GM19468 (cell line): ENCODE data around the gene MRPS18A.

Source experiments
- ATAC-seq: cut with Tn5 transposase; IDR thresholded peaks from one replicate; pipeline ENCODE4 v1.9.1; 2021; ENCODE audit warnings: mild to moderate bottlenecking, moderate library complexity, moderate number of reproducible peaks; ENCODE audit not compliant: unreplicated experiment; ENCODE audit errors: extremely low read depth

The MRPS18A gene

DNA sequence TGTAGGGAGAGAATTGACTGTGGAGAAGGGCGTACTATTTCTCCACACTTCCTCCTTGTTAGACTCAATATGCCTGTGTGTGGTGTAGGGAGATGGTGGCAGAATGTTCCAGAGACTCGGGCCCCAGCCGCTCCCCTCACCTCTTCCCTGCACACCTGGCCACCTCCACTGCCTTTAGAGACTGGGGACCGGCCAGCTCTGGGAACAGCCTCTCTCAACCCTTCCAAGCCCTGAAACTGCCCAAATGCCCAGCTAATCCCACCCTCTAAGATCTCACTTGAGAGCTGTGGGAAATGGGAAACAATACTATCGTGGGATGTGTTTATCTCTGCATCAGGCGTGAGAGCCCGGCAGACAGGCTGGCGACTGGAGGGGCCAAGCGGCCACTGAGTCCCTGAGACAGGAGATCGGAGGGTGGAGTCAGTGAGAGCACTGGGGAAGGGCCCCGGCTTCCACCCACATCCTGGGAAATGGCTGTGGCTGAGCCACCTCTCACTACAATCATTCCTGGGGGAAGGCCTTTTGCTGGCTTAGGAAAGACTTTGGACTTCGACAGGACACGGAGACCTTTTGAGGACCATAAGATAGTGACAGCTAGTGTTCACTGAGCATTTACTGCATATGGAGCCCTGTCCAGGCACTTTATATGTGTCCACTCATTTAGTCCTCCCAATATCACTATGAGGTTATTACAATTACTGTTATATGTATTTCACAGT lies 31.0 kb upstream of the MRPS18A start:
- ATAC-seq: no peak

DNA sequence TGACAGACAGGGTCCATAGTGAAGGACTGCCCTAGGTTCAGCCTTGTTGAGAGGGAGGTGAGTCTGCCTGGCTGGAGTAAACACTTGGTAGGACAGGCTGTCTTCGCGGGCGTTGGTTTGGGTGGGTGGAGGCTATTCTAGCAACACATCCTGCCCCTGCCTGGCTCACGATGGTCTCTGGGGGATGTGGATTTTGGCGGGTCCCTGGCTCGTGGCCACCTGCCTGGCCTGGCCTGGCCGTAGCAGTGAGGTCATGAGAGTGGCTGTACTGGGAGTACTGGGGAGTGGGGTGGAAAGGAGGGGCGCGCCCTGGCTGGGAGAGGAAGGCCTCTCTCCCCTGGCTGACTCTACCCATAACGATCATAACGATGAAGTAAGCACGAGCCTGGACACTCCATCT lies 30.2 kb upstream of the MRPS18A start:
- ATAC-seq: no peak

DNA sequence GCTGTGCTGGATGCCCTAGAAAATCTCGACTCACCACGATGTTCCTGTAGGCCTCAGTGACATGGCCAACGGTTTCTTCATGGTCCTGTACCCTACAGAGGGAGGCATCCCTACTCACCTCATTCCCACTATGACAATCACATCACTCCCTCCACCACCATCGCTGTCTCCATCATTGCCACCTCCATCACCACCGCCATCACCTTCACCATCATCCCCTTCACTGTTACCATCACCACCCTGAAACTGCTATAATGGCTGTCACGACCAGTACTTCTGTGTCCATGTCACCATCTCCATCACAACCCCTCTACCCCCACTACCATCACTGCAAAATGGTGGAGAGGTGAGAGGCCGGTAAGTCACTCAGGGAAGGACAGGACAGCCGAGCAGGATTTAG lies 29.8 kb upstream of the MRPS18A start:
- ATAC-seq: no peak

DNA sequence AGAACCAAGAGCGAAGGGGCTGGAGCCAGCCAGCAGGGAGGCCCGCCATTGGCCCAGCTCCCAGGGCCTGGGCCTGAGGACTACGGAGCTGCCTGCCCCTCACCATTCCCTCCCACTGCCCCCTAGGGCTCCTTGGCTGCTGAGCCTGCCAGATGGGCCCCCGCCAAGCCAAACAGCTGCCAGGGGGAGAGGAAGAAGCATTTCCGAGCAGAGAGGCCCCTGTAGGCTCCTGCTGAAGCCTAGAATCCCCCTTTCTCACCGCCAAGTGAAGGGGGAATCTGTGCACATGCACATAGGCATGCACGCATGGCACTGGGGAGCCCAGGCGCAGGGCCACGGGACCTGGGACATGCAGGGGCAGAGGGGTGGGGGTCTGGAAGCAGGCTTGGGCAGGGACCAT lies 28.5 kb upstream of the MRPS18A start:
- ATAC-seq: no peak

DNA sequence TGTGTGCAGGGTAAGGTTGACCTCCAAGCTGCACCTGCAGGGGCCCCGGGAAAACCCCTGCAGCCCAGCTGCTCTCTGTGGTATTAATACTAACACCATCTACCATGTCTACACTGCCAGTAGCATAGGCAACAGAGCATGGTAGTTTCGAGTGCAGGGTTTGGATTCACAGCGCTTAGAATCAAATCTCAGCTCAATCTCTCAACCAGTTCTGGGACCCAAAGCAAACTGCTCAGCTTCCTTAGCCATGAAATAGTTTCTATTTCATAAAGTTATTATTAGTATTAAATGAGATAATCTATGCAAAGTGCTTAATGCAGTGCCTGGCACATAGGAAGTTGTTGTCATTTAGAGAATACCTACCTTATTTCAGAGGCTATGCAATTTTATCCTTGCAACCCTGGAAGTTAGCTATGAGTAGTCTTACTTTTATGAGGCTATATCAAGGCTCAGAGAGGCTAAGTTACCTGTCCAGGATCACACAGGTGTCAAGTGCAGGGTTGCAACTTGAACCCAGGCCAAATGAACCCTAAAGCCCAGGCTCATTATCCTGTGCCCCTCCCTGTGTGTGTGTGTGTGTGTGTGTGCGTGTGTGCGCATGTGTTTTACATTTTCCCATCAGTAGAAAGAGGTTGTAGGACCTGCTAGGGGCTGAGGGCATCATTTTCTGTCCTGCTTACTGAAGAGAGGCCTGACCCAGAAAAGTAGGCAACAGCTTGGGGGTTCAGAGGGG lies 27.6 kb upstream of the MRPS18A start:
- ATAC-seq: peak; percentile 85

DNA sequence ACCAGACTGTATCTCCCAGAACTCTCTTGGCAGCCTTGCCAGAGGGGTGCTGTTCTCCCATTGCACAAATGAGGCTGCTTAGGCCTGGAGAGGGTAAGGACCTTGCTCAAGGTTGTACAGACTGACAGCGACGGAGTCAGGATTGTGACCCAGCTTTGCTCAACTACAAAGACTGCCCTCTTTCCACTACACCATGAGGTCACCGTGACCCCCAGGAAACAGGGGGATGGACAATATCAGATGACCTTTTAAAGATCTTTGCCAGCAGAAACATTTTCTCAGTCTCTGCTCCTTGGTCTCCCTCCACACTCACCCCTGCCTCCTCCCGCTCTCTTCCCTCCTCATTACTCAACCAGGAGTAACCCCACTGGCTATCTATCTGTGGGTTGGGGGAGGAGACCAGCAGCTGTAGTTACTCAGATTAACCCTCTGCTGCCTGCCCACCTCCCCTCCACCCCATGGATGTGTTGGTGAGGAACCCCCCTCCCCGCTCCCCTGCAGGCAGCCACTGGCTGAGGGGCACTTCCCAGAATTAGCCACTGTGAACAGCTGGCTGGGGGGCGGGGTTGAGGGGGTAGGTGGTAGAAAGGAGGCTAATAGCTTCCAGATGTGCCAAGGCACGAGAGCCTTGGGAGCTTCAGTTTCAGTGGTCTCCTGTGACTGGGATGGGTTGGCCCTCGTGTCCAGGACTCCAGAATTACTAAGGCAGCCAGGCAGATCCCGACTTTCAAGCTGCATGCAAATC lies 26.9 kb upstream of the MRPS18A start:
- ATAC-seq: no peak

DNA sequence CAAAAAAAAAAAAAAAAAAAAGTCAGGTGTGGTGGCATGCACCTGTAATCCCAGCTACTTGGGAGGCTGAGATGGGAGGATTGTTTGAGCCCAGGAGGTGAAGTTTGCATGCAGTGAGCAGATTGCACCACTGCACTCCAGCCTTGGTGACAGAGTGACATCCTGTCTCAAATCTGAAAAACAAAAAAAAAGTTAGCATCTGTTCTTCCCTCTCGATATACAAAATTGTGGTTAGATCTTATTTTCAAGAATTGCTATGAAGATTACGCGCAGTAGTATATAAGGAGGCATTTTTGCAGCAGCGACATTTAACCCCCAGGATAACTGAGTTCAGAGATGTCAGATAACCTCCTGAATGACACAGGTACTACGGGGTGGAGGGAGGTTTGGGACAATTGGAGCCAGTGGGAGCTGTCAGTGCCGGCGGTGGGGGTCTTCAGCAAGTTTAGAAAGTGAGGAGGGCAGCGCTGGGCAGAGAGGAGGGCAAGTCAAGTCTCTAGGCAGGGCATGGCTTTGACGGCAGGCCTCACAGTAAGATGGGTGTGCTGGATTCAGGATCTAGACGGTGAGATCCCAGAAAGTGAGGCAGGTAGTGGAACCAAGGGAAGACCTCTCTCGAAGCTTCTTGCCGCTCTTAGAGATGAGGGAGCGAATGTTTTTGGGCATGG lies 26.2 kb upstream of the MRPS18A start:
- ATAC-seq: no peak

DNA sequence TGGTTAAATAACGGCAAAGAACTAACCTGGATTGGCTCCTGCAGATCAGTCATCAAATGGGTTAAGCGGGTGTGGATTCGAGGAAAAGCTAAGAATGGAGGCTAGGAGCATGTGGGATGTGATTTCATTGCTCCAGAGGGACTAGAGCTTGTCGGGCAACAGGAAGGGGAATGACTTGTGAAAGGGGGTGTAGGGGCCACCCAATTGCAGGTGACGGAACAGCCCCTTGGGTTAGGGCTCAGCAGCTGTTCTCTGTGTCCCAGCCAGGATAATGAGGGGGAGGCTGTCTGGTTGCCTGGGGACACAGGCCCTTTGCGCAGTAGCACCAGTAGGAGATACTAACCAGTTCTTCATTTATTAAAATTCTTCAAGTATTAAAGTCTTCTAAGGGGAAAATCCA lies 25.0 kb upstream of the MRPS18A start:
- ATAC-seq: no peak

DNA sequence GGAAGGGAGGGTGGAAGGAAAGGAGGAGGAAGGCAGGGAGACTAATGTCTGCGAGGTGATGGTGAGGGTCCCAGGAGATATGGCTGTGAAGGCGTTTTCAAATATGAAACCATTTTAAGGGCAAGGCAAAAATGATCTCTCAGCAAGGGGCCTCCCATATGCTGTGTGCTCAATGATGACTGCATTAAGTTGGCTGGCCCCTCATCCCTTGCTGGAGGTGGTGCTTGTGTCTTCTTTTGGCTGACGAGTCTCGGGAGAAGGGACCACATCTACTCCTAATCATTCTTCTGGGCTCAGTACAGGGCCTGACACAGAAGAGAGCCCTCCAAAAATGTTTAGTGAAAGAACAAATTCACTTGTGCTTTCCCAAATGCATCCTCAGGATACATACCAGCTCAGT lies 23.0 kb upstream of the MRPS18A start:
- no peak for ATAC-seq

DNA sequence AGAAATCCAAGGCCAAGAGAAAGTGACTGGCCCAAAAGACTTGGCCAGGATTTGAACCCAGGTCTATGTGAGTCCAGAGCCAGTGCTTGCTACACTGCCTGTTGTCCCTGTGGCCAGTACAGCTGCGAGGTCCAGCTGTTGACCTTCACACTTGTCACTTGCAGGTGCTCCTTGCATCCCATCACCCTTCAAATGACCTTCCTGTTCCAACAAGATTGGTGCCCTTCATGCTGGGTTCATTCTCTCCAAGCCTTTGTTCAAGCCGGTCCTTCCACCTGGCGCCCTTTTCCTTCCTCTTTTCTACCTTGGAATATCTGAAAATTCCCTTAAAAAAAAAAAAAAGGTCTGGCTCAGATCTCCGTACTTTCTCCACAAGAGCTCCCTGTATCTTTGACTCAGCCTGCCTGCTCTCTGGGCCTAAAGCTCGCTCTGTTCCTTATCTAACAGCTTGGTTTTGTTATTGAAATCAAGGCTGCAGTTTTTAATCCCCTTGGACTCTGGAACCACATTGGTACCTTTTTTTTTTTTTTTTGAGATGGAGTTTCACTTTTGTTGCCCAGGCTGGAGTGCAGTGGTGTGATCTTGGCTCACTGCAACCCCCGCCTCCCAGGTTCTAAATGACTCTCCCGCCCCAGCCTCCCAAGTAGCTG lies 22.2 kb upstream of the MRPS18A start:
- no peak for ATAC-seq

DNA sequence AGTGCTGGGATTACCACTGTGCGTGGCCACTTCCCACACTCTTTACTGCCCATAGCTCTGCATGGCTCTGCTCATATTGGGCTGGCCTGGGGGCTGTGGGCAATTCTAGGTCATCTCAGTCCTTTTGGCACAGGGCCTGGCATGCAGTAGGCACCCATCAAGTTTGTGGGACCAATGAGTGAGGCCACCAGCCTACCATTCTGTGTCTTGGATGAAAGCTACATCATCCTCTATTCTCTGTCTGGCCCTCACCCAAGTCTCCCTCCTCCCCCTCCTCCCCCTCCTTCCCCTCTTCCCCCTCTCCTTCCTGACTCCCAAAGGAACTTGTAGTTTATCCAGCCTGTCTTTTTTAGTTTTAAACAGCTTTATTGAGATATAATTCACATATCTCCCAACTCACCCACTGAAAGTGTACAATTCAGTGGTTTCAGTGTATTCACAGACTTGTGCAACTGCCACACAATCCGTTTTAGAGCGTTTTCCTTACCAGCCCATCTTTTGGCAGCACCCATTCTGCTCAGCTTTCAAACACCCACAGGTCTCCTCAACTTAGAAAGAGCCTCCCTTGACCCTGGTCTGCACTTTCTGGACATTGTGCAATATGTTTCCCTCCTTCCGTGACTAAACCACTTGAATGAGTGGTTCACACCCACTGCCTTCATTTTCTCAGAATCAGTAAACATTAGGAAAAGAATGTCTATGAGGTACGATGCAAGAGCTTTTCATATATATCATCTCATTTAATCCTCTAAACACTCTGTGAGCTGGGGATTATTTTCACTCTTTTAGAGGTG lies 21.5 kb upstream of the MRPS18A start:
- no peak for ATAC-seq

DNA sequence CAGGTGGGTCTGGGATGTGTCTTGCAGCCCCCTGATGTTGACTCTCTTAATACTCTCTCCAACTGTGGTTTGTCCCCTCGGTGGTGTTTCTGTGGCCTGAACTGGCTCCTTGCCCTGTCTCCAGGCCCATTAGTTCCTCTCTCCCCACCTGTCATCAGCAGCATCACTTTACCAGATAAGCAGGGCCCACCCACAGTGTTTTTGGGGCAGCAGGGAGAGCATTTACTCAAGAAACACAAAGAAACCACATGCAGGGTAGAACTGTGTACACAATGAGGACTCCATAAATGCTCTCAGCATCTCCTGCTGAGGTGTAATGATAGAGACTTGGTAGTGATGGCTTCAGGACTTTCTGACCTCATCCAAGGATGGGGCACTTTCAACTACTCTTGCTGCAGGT lies 20.2 kb upstream of the MRPS18A start:
- ATAC-seq: no peak

DNA sequence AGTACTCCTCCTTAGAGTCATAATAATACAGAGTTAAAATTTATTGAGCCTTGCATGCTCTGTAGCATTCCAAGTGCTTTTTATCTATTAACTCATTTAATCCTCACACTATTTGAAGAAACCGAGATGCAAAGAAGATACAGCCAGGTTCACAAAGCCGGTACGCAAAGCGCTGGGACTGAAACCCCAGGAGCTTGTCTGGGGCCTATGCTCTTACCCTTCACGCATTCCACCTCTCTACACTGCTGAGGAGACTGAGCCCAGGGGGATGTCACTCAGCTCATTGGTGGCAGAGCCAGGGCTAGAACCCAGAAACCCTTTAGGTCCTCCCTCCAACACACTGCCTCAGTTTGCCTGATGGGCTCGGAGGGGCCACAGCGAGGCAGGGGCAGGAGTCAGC lies 19.7 kb upstream of the MRPS18A start:
- no peak for ATAC-seq

DNA sequence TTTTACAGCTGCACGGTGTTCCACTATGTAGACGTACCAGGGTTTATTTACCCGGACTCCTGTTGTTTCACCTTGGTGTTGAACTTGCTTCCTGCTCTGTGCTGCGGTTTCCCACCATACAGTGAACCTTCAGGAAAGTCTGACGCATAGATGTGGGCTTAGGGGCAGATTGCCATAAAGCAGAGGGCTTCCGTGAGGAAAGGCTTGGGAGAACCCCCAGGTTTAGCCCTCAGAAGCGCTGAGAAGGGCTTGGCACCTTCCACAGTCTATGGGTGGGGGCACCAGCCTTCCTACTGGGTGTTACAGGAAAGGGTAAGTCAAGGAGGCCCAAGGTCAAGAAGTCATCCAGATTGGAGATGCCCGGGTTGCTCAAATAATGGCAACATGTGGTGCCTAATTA lies 19.2 kb upstream of the MRPS18A start:
- ATAC-seq: no peak

DNA sequence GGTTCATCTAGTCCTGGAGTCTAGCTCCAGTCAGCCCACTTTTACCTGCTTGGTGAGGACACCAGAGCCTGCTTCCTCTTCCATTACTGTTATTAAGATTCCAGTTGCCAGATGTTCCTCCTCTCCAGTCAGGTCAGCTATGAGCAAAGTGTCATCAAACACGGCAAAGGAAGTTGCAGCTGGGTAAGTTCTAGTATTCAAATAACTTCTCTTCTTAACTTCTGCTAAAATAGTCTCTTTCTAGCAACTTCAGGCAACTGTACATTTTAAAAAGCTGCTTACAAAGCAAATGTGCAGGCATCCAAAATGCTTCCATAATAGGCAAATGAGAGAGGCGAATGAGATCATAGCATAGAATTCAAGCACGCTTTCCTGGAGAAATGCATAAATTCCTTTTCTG lies 18.4 kb upstream of the MRPS18A start:
- ATAC-seq: no peak

DNA sequence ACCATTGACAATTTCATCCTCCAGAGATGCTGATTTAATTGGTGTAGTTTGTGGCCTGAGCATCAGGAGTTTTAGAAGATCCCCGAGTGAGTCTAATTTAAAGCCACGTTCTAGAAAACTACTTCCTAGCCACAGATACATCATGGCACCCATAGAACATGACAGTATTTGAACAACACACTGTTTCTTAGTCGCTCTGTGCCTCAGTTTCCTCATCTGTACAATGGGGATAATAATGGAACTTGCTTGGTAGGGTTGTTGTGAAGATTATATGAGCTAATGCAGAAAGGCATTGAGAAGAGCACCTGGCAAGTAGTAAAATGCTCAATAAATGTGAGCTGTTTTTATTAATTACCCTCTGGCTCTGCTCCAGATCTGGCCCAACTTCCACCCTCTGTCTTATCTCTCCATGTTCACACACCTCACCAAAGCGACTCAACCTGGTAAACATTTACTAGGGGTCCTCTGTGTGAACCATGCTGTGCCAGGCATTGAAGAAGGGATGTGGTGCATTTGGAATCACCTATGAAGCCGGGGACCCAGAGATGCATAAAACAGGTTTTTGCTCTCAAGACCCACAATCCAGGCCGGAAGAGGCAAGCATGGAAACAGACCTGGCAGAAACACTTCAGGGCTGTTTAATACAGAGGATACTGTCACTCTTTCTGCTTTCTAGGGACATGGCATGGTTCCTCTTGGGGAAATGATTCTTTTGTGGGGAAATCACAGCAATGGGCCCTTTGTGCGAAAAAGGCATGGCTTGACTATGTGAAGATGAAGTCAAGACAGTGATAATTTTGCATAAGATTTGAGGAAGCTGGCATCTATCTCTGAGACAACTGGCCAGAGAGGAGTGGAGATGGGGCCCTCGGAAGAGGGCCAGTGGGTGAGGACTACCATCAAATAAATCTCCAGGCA lies 16.2 kb upstream of the MRPS18A start:
- no peak for ATAC-seq

DNA sequence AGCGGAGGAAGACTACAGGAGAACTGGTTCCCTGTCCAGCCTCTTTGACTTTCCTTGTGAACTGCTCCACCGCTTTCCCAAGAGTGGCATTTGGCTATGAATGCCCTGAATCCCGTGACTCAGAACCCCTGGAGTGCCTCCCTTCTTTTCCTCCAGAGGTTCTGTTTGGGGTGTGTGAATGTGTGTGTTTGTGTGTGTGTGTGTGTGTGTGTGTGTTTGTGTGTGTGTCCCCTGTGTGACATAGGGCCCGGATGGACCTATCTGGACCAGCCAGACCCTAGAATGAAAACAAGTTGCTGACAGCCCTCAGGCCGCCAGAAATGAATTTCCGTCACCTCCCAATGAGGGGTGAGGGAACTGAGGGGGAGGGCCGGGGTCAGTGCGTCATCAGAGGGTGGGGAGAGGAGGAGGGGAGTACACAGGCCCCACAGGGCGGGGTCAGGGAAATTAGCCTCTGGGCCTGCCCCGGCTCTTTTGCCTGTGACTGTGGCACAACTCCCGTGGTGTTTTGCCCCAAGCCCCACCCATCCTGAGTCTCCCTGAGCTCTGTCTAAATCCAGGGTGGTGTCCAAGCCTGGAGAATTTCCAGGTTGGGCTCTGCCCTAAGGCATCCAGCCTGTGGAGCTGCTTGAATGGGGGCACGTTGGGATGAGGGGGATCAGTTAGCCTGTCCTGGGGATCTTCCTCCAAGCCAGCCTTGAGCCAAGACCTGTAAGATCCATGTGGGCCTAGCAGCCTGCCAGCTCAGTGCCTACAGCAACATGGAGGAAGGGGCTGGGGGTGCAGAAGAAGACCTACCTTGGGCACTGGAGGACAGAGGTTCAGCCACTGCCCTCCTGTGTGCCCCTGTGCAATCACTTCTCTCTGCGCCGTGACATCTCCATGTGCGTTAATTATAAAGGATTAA lies 15.2 kb upstream of the MRPS18A start:
- ATAC-seq: no peak

DNA sequence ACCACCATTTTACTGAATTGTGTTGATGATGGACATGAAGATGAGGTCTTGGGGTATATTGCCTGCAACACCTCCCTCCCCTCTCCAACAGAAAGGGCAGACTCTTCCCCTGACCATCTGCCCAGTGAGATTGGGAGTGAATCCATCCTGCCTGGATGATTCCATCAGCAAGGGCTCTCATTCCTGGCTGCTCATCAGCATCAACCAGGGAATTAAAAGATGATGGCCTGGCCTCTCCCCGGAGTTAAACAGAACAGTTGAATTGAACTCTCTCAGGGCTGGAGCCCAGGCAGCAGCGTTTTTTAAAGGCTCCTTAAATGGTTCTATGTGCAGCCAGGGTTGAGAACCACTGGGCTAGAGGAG lies 14.6 kb upstream of the MRPS18A start:
- ATAC-seq: no peak
